ENCODE results near the gene PPP1R14D. TPM values are rescaled to one million over a fixed set of nuclear protein-coding genes. Genes with fewer than 3 reads are reported as not detected.

PPP1R14D gene
- total RNA-seq, 2 experiments from 2014 or later = not detected

DNA sequence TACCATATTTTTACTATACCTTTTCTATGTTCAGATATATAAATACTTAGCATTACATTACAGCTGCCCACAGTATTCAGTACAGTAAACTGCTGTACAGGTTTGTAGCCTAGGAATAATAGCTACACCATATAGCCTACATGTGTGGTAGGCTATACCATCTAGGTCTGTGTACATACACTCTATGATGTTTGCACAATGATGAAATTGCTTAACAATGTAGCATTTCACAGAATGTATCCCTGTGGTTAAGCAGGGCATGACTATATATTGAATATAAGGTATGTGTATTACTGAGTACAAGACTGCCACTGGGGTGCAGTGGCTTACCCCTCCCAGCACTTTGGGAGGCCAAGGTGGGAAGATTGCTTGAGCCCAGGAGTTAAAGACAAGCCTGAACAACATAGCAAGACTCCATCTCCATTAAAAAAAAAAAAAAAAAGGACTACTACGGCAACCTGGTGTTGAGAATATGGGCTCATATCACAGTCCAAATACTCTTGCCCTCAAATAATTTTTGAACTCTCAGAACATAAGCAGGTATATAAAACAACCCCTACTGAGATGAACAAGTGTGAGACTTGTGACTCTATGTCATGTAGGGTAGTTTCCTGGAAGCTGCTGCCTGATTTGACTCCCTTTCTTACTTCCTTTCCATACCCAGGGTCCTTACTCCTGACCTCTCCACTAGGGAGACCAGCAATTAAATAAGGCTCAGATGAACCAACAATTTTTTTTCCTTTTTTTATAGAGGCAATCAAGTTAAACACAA is 4.8 kb downstream of the PPP1R14D start:
- ATAC-seq = no peak
- POLR2A ChIA-PET = no interaction called here
- H3K4me1 Mint-ChIP-seq (ENCODE audit: low read depth) = no peaks in the 10 kb centered on the region
- no peaks in the 10 kb centered on the region for H3K9me3 Mint-ChIP-seq
- intact Hi-C loops (cut with micrococcal nuclease) = no loop called here
- no peak overlapping the region for H3K4me3 Mint-ChIP-seq
- no peak overlapping the region for H3K27ac Mint-ChIP-seq
- H3K36me3 Mint-ChIP-seq (ENCODE audit: low read depth) = no peaks in the 10 kb centered on the region
- peaks cover 1% of the 10 kb centered on the region for H3K27me3 Mint-ChIP-seq
- CTCF ChIA-PET = interaction anchor here (3.2 kb wide), 1 partner anchor 34 kb away, joined by 12 read pairs; no protein-coding TSS in a partner anchor
- TF ChIP-seq, protein P1, sequence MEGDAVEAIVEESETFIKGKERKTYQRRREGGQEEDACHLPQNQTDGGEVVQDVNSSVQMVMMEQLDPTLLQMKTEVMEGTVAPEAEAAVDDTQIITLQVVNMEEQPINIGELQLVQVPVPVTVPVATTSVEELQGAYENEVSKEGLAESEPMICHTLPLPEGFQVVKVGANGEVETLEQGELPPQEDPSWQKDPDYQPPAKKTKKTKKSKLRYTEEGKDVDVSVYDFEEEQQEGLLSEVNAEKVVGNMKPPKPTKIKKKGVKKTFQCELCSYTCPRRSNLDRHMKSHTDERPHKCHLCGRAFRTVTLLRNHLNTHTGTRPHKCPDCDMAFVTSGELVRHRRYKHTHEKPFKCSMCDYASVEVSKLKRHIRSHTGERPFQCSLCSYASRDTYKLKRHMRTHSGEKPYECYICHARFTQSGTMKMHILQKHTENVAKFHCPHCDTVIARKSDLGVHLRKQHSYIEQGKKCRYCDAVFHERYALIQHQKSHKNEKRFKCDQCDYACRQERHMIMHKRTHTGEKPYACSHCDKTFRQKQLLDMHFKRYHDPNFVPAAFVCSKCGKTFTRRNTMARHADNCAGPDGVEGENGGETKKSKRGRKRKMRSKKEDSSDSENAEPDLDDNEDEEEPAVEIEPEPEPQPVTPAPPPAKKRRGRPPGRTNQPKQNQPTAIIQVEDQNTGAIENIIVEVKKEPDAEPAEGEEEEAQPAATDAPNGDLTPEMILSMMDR (IDR thresholded peaks at IDR 0.05) = no peak
- DNase-seq = no peak

- intact Hi-C loops (cut with micrococcal nuclease) = no loop called here
- ChIA-PET CTCF (interaction anchor here (3.2 kb wide), 1 partner anchor 37 kb away, joined by 12 read pairs; no protein-coding TSS in a partner anchor), POLR2A (no interaction called here)
- DNase-seq (no peak), ATAC-seq (no peak)
- Mint-ChIP-seq H3K9me3 (no peaks in the 10 kb centered on the region), H3K36me3 (ENCODE audit: low read depth) (no peaks in the 10 kb centered on the region), H3K4me1 (ENCODE audit: low read depth) (no peaks in the 10 kb centered on the region), H3K27ac (no peak overlapping the region), H3K27me3 (no peaks in the 10 kb centered on the region), H3K4me3 (no peak overlapping the region)
- TF ChIP-seq, protein P1 (IDR thresholded peaks at IDR 0.05) = no peak
Measured at GRCh38 chr15:40821195-40821594, 7.3 kb downstream of the PPP1R14D start.

GRCh38 chr15:40819048-40819447 is 9.5 kb downstream of the PPP1R14D start:
- TF ChIP-seq, protein P1 (IDR thresholded peaks at IDR 0.05) = no peak
- H3K27me3 Mint-ChIP-seq = no peaks in the 10 kb centered on the region
- H3K9me3 Mint-ChIP-seq = no peaks in the 10 kb centered on the region
- intact Hi-C loops (cut with micrococcal nuclease) = no loop called here
- no peak overlapping the region for H3K4me3 Mint-ChIP-seq
- POLR2A ChIA-PET = interaction anchor here (0.6 kb wide), 1 partner anchor 14 kb away, joined by 4 read pairs; no protein-coding TSS in a partner anchor
- ATAC-seq = no peak
- H3K27ac Mint-ChIP-seq = no peak overlapping the region
- DNase-seq = no peak
- peaks cover 4% of the 10 kb centered on the region for H3K36me3 Mint-ChIP-seq (ENCODE audit: low read depth)
- CTCF ChIA-PET = interaction anchor here (0.6 to 2.3 kb wide), 3 partner anchors 14 to 379 kb away, joined by 3 to 10 read pairs (median 3); no protein-coding TSS in a partner anchor
- no peaks in the 10 kb centered on the region for H3K4me1 Mint-ChIP-seq (ENCODE audit: low read depth)

GRCh38 chr15:40815042-40815698 is 13.3 kb downstream of the PPP1R14D start:
- CTCF ChIA-PET = interaction anchor here (0.9 to 1.1 kb wide), 2 partner anchors 58 to 79 kb away, joined by 3 read pairs; partner anchors contain the start of genes RHOV and VPS18
- H3K4me1 Mint-ChIP-seq (ENCODE audit: low read depth) = no peaks in the 10 kb centered on the region
- H3K9me3 Mint-ChIP-seq = no peaks in the 10 kb centered on the region
- TF ChIP-seq, protein P1 (IDR thresholded peaks at IDR 0.05) = no peak
- H3K27ac Mint-ChIP-seq = no peak overlapping the region
- no peak for DNase-seq
- H3K27me3 Mint-ChIP-seq = no peaks in the 10 kb centered on the region
- intact Hi-C loops (cut with micrococcal nuclease) = no loop called here
- ATAC-seq = no peak
- no peak overlapping the region for H3K4me3 Mint-ChIP-seq
- POLR2A ChIA-PET = interaction anchor here (0.8 kb wide), 1 partner anchor 27 kb away, joined by 3 read pairs; no protein-coding TSS in a partner anchor
- peaks cover 12% of the 10 kb centered on the region for H3K36me3 Mint-ChIP-seq (ENCODE audit: low read depth)
